ENCODE data around the gene PHACTR3.

DNA sequence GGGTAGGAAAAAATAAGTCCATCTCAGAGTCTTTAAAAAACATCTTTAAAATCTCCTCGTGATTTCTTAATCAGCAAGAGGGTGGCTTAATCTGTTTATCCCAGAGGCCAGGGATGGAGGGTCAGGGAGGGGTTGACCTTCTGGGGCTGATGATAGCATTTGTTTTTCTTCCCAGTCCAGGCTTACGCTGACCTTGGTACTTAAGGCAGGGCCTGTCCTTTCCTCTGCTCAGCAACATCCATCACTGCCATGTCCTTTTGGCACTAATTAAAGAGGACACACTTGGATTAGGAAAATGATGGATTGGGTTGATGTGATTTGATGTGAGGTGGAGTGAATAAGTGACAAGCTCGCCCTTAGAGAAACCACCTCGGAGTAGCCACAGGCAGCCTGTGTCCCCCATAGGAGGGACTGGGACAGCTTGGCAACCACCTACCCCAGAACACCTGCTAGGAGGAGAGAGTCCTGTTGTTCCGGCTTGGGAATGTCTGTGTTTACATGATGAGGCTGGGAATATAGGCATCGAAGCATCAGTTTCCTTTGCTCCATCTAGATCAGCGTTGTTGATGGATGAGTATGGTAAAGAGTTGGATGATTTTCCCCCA is 44.2 kb downstream of the PHACTR3 start:
- TF ChIP-seq EP300 (IDR thresholded peaks at IDR 0.05; ENCODE audit: borderline replicate concordance) (no peak), TCF12 (IDR thresholded peaks at IDR 0.05; ENCODE audit: low read depth) (no peak), CEBPB (IDR thresholded peaks at IDR 0.05) (no peak), MAX (IDR thresholded peaks at IDR 0.05) (no peak), ZBTB7A (IDR thresholded peaks at IDR 0.05; ENCODE audit: low read depth) (no peak), EGR1 (IDR thresholded peaks at IDR 0.05) (no peak), TEAD4 (IDR thresholded peaks at IDR 0.05) (no peak), TAF1 (IDR thresholded peaks at IDR 0.05; ENCODE audit: low read depth) (no peak), RAD21 (IDR thresholded peaks at IDR 0.05; ENCODE audit: low read depth) (no peak), CREB1 (IDR thresholded peaks at IDR 0.05; ENCODE audit: low read depth) (no peak), FOXM1 (IDR thresholded peaks at IDR 0.05; ENCODE audit: borderline replicate concordance, low read depth) (no peak)
- TF ChIP-seq, protein P1, sequence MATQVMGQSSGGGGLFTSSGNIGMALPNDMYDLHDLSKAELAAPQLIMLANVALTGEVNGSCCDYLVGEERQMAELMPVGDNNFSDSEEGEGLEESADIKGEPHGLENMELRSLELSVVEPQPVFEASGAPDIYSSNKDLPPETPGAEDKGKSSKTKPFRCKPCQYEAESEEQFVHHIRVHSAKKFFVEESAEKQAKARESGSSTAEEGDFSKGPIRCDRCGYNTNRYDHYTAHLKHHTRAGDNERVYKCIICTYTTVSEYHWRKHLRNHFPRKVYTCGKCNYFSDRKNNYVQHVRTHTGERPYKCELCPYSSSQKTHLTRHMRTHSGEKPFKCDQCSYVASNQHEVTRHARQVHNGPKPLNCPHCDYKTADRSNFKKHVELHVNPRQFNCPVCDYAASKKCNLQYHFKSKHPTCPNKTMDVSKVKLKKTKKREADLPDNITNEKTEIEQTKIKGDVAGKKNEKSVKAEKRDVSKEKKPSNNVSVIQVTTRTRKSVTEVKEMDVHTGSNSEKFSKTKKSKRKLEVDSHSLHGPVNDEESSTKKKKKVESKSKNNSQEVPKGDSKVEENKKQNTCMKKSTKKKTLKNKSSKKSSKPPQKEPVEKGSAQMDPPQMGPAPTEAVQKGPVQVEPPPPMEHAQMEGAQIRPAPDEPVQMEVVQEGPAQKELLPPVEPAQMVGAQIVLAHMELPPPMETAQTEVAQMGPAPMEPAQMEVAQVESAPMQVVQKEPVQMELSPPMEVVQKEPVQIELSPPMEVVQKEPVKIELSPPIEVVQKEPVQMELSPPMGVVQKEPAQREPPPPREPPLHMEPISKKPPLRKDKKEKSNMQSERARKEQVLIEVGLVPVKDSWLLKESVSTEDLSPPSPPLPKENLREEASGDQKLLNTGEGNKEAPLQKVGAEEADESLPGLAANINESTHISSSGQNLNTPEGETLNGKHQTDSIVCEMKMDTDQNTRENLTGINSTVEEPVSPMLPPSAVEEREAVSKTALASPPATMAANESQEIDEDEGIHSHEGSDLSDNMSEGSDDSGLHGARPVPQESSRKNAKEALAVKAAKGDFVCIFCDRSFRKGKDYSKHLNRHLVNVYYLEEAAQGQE (IDR thresholded peaks at IDR 0.05; ENCODE audit: low read depth), result no peak
- TF ChIP-seq, protein P2, sequence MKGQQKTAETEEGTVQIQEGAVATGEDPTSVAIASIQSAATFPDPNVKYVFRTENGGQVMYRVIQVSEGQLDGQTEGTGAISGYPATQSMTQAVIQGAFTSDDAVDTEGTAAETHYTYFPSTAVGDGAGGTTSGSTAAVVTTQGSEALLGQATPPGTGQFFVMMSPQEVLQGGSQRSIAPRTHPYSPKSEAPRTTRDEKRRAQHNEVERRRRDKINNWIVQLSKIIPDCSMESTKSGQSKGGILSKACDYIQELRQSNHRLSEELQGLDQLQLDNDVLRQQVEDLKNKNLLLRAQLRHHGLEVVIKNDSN (IDR thresholded peaks at IDR 0.05), result no peak

Measured in Ishikawa (cell line).